ENCODE data around the gene TBL2.
"Not testable (repeated sequence)": the region's sequence is repeated elsewhere in the genome, so short reads cannot be mapped to it uniquely, and the experiment has no call there.

GRCh38 chr7:73617520-73617919 is 39.1 kb upstream of the TBL2 start:
- not testable (repeated sequence) for TF ChIP-seq CTCF (conservative IDR thresholded peaks at IDR 0.05; ENCODE audit: low read length); EZH2phosphoT487 (IDR thresholded peaks at IDR 0.05; ENCODE audit: borderline replicate concordance, low read depth, low read length)

Measured in OCI-LY7 (cell line).